ENCODE data around the gene L3MBTL4. TPM values are rescaled to one million over a fixed set of nuclear protein-coding genes. Genes with fewer than 3 reads are reported as not detected.

L3MBTL4 gene
- total and polyA plus RNA-seq, 10 donors, result 1.1 to 21.0 (median 12.7) TPM

GRCh38 chr18:6355789-6356589 lies 58.7 kb downstream of the L3MBTL4 start:
- DNase-seq, result no peak
- Histone ChIP-seq H3K4me3 (no peak overlapping the region), H3K27me3 (replicated peaks in 1 of 7) (no peaks in the 10 kb centered on the region), H3K36me3 (no peaks in the 10 kb centered on the region), H3K4me1 (no peaks in the 10 kb centered on the region), H3K9me3 (peaks cover 0 to 5% (median 2%) of the 10 kb centered on the region in 8 donors), H3K27ac (no peak overlapping the region)
- WGBS, 5 donors, result 75 to 91% (median 84%) methylated on average over 9 of the region's 9 CpGs
- intact Hi-C loops (cut with DNase I; ENCODE audit: low total_unique reads), result no loop called here
- TF ChIP-seq POLR2AphosphoS5 (IDR thresholded peaks at IDR 0.05), result no peak
- TF ChIP-seq, protein P1, sequence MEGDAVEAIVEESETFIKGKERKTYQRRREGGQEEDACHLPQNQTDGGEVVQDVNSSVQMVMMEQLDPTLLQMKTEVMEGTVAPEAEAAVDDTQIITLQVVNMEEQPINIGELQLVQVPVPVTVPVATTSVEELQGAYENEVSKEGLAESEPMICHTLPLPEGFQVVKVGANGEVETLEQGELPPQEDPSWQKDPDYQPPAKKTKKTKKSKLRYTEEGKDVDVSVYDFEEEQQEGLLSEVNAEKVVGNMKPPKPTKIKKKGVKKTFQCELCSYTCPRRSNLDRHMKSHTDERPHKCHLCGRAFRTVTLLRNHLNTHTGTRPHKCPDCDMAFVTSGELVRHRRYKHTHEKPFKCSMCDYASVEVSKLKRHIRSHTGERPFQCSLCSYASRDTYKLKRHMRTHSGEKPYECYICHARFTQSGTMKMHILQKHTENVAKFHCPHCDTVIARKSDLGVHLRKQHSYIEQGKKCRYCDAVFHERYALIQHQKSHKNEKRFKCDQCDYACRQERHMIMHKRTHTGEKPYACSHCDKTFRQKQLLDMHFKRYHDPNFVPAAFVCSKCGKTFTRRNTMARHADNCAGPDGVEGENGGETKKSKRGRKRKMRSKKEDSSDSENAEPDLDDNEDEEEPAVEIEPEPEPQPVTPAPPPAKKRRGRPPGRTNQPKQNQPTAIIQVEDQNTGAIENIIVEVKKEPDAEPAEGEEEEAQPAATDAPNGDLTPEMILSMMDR (IDR thresholded peaks at IDR 0.05 in 8 of 11, conservative IDR thresholded peaks at IDR 0.05 in 3 of 11), result no peak
- no peak for TF ChIP-seq POLR2A (IDR thresholded peaks at IDR 0.05)

DNA sequence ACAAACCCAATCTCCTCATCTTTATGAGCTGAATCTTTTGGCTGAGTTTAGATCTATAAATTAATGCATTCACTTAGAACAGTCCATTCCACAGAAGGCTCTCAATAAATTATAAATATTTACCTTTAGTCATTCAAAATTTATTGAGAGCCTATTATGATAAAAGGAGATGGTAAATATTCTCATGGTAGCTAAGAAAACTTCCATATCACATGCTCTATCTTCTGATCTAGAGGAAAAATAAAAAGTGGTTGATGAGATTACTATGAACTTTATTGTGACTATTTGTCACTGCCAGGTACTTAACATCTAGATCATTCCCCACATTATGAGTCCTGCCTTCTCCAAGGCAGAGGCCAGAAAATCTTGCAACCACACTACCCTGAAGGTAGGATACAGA lies 62.4 kb downstream of the L3MBTL4 start:
- H3K4me3 ChIP-seq, result no peak overlapping the region
- H3K27me3 ChIP-seq (replicated peaks in 1 of 7), result no peaks in the 10 kb centered on the region
- intact Hi-C loops (cut with DNase I; ENCODE audit: low total_unique reads), result no loop called here
- no peaks in the 10 kb centered on the region for H3K36me3 ChIP-seq
- no peaks in the 10 kb centered on the region for H3K4me1 ChIP-seq
- peaks cover 0 to 22% (median 12%) of the 10 kb centered on the region in 8 donors for H3K9me3 ChIP-seq
- TF ChIP-seq, protein P1 (IDR thresholded peaks at IDR 0.05 in 8 of 11, conservative IDR thresholded peaks at IDR 0.05 in 3 of 11), result no peak
- no peak for TF ChIP-seq POLR2AphosphoS5 (IDR thresholded peaks at IDR 0.05)
- TF ChIP-seq POLR2A (IDR thresholded peaks at IDR 0.05), result no peak
- H3K27ac ChIP-seq, result no peak overlapping the region
- no peak for DNase-seq

DNA sequence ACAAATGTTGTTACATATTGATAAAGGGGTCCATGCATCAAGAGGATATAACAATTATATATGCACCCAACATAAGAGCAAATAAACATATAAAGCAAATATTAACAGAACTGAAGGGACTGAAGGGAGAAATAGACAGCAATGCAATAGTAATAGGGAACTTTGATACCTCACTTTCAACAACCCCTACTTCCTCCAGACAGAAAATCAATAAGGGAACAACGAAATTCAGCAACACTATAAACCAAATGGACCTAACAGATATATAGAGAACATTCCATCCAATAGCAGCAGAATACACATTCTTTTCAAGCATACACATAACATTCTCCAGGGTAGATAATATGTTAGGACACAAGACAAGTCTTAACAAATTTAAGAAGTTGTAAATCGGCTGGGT lies 71.7 kb downstream of the L3MBTL4 start:
- no peak overlapping the region for H3K27ac ChIP-seq
- no peak overlapping the region for H3K4me3 ChIP-seq
- no peaks in the 10 kb centered on the region for H3K36me3 ChIP-seq
- H3K9me3 ChIP-seq, result peaks cover 0 to 78% (median 65%) of the 10 kb centered on the region in 8 donors
- H3K27me3 ChIP-seq (replicated peaks in 1 of 7), result no peaks in the 10 kb centered on the region
- intact Hi-C loops (cut with DNase I; ENCODE audit: low total_unique reads), result no loop called here
- no peaks in the 10 kb centered on the region for H3K4me1 ChIP-seq
- 61 to 91% (median 86%) methylated on average over 2 of the region's 2 CpGs for WGBS, 5 donors
- TF ChIP-seq POLR2A (IDR thresholded peaks at IDR 0.05), result no peak
- no peak for DNase-seq

- no peaks in the 10 kb centered on the region for H3K36me3 ChIP-seq
- no peak overlapping the region for H3K4me3 ChIP-seq
- peaks cover 0 to 88% (median 73%) of the 10 kb centered on the region in 8 donors for H3K9me3 ChIP-seq
- no peak for DNase-seq
- TF ChIP-seq, protein P1 (IDR thresholded peaks at IDR 0.05 in 8 of 11, conservative IDR thresholded peaks at IDR 0.05 in 3 of 11), result no peak
- TF ChIP-seq POLR2A (IDR thresholded peaks at IDR 0.05) (no peak), POLR2AphosphoS5 (IDR thresholded peaks at IDR 0.05) (no peak)
- intact Hi-C loops (cut with DNase I; ENCODE audit: low total_unique reads), result no loop called here
- no peaks in the 10 kb centered on the region for H3K4me1 ChIP-seq
- no peak overlapping the region for H3K27ac ChIP-seq
- no peaks in the 10 kb centered on the region for H3K27me3 ChIP-seq (replicated peaks in 1 of 7)
These were observed 73.0 kb downstream of the L3MBTL4 start for GRCh38 chr18:6341709-6342108.

All from spleen (tissue), 11 donors.